Mesodermal cell (in vitro differentiated cells): ENCODE measurements around the gene PRPF31.

Experiments used
- H3K27ac ChIP-seq: 2 replicates; pipeline ENCODE4 v1.7.0; 2013; ENCODE audit warnings: mild to moderate bottlenecking, low read depth, low read length, moderate library complexity; ENCODE audit not compliant: severe bottlenecking
- H3K36me3 ChIP-seq: 2 replicates; pipeline ENCODE4 v1.7.1; 2013; ENCODE audit warnings: mild to moderate bottlenecking, low read length, moderate library complexity; ENCODE audit not compliant: control insufficient read depth, insufficient read depth
- H3K4me1 ChIP-seq: one replicate; pipeline ENCODE4 v1.7.1; 2013; ENCODE audit warnings: mild to moderate bottlenecking, low read length; ENCODE audit not compliant: insufficient read depth, control insufficient read depth, poor library complexity, severe bottlenecking
- H3K4me3 ChIP-seq: 2 replicates; pipeline ENCODE4 v1.7.0; 2013; ENCODE audit warnings: low read length, control low read depth, mild to moderate bottlenecking; ENCODE audit not compliant: insufficient read depth, poor library complexity, severe bottlenecking; ENCODE audit errors: extremely low read depth
- H3K9me3 ChIP-seq: 2 replicates; pipeline ENCODE4 v1.7.1; 2013; ENCODE audit warnings: mild to moderate bottlenecking, low read length, moderate library complexity; ENCODE audit not compliant: control insufficient read depth
- WGBS, 2 experiments: methylation state at CpG; one replicate each; pipeline ENCODE4 v1.1.5; 2013; ENCODE audit warnings: missing lambda C conversion rate in 2 of 2; ENCODE audit not compliant: insufficient coverage in 2 of 2; 5-methylcytosine and 5-hydroxymethylcytosine counted together

PRPF31 gene

DNA sequence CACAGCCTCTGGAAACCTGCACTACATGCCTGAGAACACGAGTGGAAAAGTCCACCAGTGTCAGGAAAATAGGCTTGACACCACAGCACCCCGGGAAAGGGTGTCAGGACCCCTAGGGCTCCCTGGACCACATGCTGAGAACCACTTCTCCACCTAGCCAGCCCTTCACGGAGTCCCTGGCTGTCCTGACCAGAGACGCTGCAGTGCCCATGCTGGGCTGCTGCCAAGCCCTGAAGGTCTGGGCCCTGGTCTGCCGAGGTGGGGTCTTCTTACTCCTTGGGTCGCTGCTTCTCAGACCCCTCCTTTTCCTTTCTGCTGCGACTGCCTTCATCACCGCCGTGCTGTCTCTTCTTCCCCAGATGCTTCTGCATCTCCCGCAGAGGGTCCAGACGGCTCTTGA is 40.9 kb downstream of the PRPF31 start:
- WGBS, 2 experiments, result 96% methylated on average over 7 to 9 of the region's 11 CpGs
- H3K4me1 ChIP-seq, result peaks cover 14% of the 10 kb centered on the region

DNA sequence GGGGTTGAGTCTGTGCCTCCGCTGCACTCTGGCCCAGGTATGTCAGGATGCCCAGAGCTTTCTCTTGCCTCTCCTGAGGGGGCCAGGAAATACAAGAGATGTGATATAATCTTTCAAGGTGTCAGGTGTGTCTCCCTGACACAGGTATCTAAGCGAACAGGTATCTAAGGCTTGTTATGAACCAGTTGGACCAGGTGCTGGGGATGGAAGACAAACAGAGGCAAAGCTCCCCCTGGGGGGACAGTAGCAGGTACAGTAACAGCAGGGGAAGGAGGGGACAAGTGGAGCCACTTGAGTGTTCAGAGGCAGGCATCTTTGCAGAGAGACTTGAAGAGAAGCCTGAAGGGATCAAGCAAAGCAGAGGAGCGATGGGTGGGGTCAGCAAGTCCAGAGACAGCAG is 41.4 kb downstream of the PRPF31 start:
- Histone ChIP-seq H3K27ac (no peak overlapping the region), H3K36me3 (peaks cover 60% of the 10 kb centered on the region), H3K9me3 (no peaks in the 10 kb centered on the region), H3K4me3 (no peak overlapping the region), H3K4me1 (peaks cover 14% of the 10 kb centered on the region)
- 93 to 96% methylated on average over 3 of the region's 3 CpGs for WGBS, 2 experiments

More for the DNA sequence above, 40.9 kb downstream of the PRPF31 start:
- Histone ChIP-seq H3K4me3 (no peak overlapping the region), H3K9me3 (no peaks in the 10 kb centered on the region), H3K36me3 (peaks cover 65% of the 10 kb centered on the region), H3K27ac (no peak overlapping the region)

DNA sequence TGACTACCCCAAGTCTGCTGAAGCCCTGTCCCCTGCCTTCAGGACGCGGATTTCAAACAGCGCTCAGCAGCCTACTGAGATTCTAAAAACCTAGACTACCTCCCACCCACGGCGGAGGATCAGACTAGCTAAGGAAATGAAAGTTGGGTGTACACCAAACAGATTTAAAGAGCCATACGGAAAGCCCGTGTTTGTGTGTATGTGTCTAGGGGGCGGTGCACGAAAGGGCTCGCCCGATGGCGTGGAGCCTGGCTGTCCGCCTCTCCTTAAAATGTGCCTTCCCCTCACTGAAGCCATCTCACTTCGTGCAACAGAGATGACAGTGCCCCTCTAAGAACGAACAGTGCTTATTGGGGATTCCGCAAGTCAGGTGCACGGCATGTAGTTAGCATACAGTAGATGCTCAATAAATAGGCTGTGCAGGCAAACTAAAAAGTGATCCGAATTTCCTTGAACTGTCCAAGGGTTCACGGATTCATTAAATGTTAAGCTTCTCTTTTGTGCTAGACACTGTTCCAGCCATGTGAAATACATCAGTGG is 43.3 kb downstream of the PRPF31 start:
- Histone ChIP-seq H3K4me3 (peak overlapping the region; percentile 72), H3K4me1 (peaks cover 10% of the 10 kb centered on the region), H3K27ac (peak overlapping the region; percentile 96), H3K36me3 (peaks cover 41% of the 10 kb centered on the region), H3K9me3 (peaks cover 3% of the 10 kb centered on the region)
- WGBS, 2 experiments, result 28 to 33% methylated on average over 9 to 17 of the region's 19 CpGs

DNA sequence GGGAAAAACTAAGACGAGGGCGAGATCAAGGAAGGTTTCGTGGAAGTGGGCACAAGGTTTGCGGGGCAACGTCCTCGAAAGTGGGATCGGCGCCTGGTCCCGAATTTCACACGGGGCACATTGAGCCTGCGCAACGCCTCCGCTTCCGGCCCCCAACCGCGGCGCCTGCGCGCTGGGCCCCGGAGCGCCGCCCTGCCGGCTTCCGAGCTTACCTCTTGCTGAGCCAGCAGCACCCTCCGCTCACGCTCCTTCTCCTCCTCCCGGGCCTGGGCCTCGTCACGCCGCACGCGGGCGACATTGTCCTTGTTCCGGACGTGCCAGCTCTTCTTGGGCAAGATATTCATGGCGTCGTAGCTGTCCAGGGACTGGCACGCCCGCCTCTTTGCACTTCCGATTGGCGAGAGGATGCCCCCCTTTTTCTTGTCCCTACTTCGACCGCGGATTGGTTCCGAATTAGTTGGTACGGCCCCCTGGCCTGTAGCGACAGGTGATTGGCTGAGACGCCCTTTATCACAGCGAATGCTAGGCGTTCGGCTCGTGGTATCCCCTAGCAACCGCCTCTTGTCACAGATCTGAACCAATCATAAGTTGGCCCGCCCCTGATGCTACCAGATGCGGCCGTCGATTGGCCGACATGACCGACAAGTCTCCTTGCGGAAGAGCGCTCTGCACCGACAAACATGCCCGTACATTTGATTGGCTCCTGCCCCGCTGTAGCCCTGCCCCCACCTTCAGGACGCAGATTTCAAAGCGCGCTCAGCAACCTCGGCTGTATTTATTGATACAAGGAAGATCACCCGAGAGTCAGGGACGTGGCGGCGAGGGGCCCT is 44.0 kb downstream of the PRPF31 start, which contains the start of gene LENG1:
LENG1 (minus strand) TSS at position 370 of the 830 bp plus-strand sequence; CDS start at position 344, 26 bp downstream.
- Histone ChIP-seq H3K27ac (peak within 1 kb of the TSS; percentile 96), H3K4me3 (peak within 1 kb of the TSS; percentile 72), H3K36me3 (peaks cover 34% of the 10 kb centered on the region), H3K9me3 (peaks cover 3% of the 10 kb centered on the region), H3K4me1 (peaks cover 10% of the 10 kb centered on the region)
- WGBS, 2 experiments, result 0% methylated on average over 71 of the region's 72 CpGs

DNA sequence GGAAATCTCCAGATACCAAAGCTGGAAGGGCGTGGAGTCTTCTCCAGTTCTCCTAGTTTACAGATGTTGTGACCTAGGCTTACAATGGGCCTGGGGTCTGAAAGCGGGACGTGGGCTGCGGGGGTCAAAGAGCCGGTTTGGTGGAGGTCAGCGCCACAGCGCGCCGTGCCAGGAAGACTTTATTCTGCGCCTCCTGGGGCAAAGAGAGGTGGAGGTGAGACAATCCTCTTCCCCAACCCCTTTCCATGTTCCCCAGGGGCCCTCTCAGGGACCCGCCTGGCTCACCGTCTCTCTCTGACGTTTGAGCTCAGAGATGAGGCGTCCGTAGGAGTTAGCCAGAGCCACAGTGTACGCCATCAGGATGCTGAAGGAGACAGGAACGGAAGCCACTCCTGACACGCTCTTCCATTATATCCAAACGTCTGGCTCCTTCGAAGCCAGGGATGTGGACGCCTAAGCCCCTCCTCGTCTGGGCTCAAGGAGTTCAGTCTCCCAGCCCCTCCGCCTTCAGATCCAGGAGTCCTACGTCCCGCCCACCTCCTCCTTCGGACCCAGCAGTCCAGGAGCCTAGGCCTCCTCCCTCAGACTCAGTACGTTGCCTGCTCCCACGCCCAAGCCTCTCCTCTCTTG is 44.7 kb downstream of the PRPF31 start:
- peaks cover 27% of the 10 kb centered on the region for H3K36me3 ChIP-seq
- H3K9me3 ChIP-seq, result peaks cover 3% of the 10 kb centered on the region
- peaks cover 10% of the 10 kb centered on the region for H3K4me1 ChIP-seq
- WGBS, 2 experiments, result 2 to 6% methylated on average over 24 to 27 of the region's 28 CpGs
- H3K4me3 ChIP-seq, result peak overlapping the region; percentile 72
- H3K27ac ChIP-seq, result peak overlapping the region; percentile 92

DNA sequence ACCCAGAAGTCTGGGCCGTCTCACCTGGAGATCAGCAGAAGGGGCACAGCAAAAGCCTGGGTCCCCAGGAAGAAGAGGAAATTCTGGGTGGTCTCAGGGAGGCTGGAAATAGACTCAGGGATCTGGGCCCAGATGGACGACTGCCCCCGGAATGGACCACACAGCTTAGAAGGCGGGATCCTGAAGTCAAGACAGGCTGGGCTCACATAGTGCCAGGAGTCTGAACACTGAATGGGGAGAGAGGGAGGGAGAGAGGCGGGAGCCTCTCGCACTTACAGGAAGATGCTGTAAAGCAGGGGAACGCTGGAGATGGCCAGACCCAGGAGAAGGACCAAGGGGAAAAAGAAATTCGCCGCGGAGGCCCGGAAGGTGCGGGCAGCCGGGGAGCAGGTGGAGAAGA is 45.3 kb downstream of the PRPF31 start:
- H3K27ac ChIP-seq, result peak overlapping the region; percentile 92
- 65 to 72% methylated on average over 12 to 13 of the region's 13 CpGs for WGBS, 2 experiments

DNA sequence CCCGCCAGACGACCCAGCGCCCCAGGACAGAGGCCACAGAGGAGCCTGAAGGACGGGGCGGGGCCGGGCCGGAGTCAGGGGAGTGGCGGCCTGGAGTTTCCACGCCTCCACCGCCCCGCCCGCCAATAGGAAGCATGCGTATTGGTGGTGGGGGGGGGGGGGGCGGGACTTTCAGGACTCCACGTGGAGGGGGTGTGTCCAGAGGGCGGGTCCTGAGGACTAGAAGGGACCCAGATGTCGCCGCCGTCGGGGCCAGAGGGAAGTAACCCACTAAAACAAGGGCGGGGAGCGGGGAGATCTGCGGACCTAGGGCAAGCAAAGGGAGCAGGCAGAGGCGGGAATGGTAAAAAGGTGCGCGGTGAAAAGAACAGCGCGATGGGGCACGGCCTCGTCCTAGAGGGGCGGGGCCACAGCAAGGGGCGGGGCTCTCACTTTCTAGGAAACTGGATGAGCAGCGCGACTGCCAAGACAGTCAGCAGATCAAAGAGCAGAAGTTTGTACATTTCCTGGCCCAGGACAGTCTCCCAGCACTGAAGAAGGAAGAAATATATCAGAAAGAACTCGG is 46.8 kb downstream of the PRPF31 start:
- 32 to 51% methylated on average over 13 to 24 of the region's 35 CpGs for WGBS, 2 experiments
- peaks cover 10% of the 10 kb centered on the region for H3K4me1 ChIP-seq
- H3K36me3 ChIP-seq, result peaks cover 8% of the 10 kb centered on the region
- H3K9me3 ChIP-seq, result peaks cover 3% of the 10 kb centered on the region
- H3K27ac ChIP-seq, result no peak overlapping the region
- H3K4me3 ChIP-seq, result peak overlapping the region; percentile 8

More for the DNA sequence above, 45.3 kb downstream of the PRPF31 start:
- Histone ChIP-seq H3K4me1 (peaks cover 10% of the 10 kb centered on the region), H3K4me3 (peak overlapping the region; percentile 72), H3K36me3 (peaks cover 21% of the 10 kb centered on the region), H3K9me3 (peaks cover 3% of the 10 kb centered on the region)

DNA sequence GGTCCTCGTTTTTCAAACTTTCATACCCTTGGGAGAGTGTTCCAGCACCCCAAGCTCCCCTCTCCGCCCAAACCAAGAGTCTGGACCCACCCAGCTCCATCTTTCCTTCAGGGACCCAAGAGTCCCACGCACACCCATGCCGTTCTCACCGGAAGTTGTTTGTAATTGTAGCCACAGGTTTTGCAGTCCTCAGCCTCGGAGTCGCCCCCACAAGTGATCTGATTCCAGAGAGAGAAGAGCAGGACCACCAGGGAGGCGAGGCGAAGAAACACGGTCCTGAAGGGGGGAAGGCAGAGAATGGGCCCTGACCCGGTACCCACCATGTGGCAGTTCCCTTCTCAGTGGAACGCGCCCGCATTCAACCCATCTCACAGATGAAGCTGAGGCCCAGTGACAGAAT is 47.3 kb downstream of the PRPF31 start:
- H3K36me3 ChIP-seq, result peaks cover 5% of the 10 kb centered on the region
- peaks cover 10% of the 10 kb centered on the region for H3K4me1 ChIP-seq
- 93 to 96% methylated on average over 14 of the region's 14 CpGs for WGBS, 2 experiments
- H3K9me3 ChIP-seq, result peaks cover 3% of the 10 kb centered on the region
- H3K27ac ChIP-seq, result no peak overlapping the region
- no peak overlapping the region for H3K4me3 ChIP-seq

DNA sequence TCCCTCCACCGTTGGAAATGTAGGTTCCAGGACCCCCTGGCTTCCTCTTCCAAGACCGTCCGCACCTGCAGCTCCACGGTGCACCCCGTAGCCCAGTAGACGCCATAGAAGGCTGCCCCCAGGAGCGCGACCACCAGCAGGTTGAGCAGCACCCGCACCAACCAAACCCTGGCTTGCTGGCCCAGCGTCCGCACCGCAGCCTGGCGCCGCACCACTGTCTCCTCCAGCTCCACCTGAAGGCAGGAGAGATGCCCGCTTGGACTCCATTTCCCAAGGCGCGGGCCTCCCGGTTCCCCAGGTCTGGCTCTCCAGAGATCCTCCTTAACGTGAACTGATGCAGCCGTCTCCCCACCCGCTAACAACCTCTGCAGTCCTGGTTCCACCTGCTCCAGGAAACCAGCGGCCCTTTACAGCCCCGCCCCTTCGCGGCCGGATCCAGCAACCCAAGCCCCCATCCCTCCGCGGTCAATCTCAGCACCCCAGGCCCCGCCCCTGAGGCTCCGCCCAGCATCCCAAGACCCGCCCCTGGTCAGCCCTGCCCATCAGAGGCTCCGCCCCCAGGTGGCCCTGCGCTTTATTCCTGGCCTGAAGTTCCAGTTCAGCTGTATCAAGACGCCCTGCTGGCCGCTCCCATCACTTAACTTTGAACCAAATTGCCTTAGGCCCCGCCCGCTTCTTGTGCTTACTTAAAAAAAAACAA is 49.0 kb downstream of the PRPF31 start:
- WGBS, 2 experiments, result 68 to 71% methylated on average over 28 to 33 of the region's 37 CpGs
- Histone ChIP-seq H3K9me3 (peaks cover 3% of the 10 kb centered on the region), H3K4me1 (no peaks in the 10 kb centered on the region), H3K36me3 (no peaks in the 10 kb centered on the region), H3K4me3 (no peak overlapping the region), H3K27ac (no peak overlapping the region)

DNA sequence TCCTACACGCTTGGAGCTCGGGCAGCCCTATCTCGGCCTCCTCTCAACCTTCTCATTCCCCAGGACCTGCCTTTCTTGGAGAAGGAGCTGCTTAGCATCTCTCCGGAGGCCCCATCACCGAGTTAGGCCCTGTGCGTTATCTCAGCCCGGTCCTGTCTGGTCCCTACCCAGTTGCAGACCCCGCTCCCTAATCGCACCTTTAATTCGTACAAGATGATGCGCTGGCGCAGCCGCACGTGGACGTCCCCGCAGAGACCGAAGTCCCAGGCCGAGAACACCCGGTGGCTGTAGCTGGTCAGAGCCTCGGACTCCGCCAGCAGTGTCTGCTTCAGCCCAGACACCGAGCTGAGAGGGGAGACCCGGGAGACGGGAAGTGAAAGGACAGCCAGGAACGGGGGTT is 49.7 kb downstream of the PRPF31 start:
- H3K9me3 ChIP-seq, result peaks cover 3% of the 10 kb centered on the region
- WGBS, 2 experiments, result 94 to 95% methylated on average over 25 of the region's 25 CpGs
- no peak overlapping the region for H3K27ac ChIP-seq
- no peaks in the 10 kb centered on the region for H3K36me3 ChIP-seq
- no peak overlapping the region for H3K4me3 ChIP-seq
- no peaks in the 10 kb centered on the region for H3K4me1 ChIP-seq
